GM21717 (cell line): Measurements from ENCODE around the gene CEMIP2.

ENCODE experiments used
- ATAC-seq: cut with Tn5 transposase; IDR thresholded peaks from one replicate; pipeline ENCODE4 v1.9.1; 2021; ENCODE audit warnings: mild to moderate bottlenecking, moderate library complexity; ENCODE audit not compliant: unreplicated experiment

The CEMIP2 gene

DNA sequence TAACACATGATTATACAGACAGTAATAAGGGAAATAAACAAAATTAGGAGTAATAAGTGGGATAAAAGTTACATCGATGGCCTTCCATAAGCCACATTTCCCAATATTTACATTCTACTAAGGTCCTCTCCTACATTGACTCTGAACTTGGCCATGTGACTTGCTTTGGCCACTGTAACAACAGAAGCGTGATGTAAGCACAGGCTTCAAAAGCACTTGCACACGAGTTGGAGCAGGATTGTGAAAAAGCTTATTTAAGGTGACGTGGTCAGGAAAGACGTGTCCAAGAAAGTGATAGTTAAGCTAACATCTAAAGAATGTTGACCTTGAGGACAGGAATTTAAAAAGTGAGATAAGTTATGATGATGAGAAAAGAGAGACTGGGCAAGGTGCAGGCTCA lies 9.8 kb upstream of the CEMIP2 start:
- ATAC-seq = no peak

- ATAC-seq = peak; percentile 48
Measured at GRCh38 chr9:71774920-71775319, 6.6 kb upstream of the CEMIP2 start.

DNA sequence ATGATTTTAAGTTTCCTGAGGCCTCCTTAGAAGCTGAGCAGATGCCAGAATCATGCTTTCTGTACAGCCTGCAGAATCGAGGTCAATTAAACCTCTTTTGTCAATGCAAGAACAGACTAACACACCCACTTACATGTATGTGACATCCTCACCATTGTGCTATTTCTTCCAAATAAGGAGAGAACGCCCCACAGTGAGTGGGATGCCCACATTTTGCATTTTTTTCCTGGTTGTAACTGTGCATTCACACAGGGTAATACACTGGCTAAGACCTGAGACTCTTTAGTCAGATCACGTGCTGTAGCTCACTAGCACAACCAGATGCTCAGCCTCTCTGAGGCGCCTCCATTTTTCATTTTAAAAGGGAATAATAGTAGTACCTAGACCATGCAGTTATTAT lies 4.4 kb upstream of the CEMIP2 start:
- no peak for ATAC-seq

GRCh38 chr9:71770170-71770569 lies 1.9 kb upstream of the CEMIP2 start:
- ATAC-seq = no peak

- peak; percentile 51 for ATAC-seq
Measured at GRCh38 chr9:71769175-71770161, 1.2 kb upstream of the CEMIP2 start.

GRCh38 chr9:71767776-71768321 lies 464 bp downstream of the CEMIP2 start:
- no peak for ATAC-seq

DNA sequence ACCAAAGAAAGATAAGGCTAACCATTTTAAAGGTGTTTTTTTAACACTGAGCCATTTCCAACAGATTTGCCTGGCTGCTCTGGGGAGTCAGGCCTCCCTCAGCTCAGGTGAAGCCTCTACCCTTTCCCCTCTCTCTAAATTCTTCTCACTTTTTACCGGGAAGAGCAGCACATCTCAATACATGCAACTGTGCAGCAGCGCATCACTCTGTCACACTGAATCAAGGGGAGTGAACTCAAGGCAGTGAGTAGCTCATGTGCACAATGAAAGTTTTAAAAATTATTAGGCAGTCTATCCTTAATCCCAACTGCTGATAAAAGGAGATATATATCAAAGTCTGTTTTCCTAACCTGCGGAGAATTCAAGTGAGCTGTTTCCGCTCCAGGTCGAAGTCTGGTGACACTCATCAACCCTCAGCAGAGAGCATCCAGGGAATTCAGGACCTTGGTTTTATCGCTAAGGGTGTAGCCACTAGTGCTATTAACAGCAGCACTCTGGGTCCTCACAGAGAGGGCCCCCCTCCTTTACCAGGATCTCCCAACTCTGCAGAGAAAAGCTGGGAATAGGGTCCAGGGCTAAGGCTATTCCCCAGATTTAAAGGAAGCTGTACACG lies 1.0 kb downstream of the CEMIP2 start:
- no peak for ATAC-seq

DNA sequence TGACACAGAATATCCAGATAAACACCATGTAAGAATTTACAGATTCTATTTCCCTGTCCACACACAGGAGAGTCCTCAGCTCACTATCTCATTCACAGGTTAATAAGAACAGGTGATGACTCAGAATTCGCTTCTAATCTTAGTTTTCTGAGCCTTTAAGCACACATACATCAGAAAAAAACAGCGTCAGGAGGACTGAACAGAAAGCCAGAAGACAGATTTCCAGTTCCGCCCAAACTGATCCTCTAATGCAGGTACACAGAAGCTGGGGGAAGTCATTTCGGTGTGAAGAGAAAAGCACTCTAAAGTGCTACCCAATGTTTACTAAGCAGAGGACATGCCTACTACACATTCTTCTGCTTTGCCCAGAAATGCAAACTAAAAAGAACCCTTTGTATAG lies 1.6 kb downstream of the CEMIP2 start:
- ATAC-seq = no peak

GRCh38 chr9:71765693-71766092 lies 2.6 kb downstream of the CEMIP2 start:
- ATAC-seq = no peak

- ATAC-seq = no peak
Measured at GRCh38 chr9:71764891-71765290, 3.4 kb downstream of the CEMIP2 start.

GRCh38 chr9:71764463-71764862 lies 3.9 kb downstream of the CEMIP2 start:
- no peak for ATAC-seq

DNA sequence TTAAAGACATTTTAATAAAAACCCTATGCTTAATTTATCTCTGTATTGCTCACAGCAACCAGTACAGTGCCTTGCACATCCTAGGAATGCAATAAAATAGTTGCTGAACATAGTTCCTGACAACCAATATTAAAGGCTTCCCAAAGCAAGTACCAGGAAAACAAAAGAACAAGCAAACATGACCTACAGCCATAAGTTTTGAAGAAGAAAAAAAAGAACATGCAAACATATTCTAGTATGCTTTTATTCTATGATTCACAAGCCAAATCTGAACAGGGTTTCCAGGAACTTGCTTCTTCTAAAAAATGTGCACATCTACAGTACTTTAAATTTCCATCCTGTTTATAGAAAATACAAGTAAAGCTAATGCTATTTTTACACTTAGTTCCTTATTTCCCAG lies 4.5 kb downstream of the CEMIP2 start:
- no peak for ATAC-seq

GRCh38 chr9:71762900-71763653 lies 5.2 kb downstream of the CEMIP2 start:
- no peak for ATAC-seq

DNA sequence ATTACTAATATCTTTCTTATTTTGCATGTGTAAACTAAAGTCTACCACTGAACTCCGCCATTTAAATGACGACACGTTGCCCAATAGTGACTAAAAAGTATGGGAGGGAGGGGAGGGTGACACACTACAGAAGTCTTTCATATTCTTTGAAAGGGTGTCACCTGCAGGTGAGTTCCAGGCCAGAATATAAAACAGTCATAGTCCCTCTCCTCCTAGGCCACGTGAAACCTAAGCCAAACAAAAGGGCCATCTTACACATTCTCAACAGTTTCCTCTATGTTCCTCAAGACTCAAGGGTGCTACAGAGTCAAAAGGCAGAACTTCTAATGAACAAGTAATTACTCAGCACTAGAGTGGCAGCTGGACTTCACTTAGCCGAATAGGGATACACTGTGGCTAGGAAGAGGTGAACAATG lies 6.4 kb downstream of the CEMIP2 start:
- no peak for ATAC-seq

DNA sequence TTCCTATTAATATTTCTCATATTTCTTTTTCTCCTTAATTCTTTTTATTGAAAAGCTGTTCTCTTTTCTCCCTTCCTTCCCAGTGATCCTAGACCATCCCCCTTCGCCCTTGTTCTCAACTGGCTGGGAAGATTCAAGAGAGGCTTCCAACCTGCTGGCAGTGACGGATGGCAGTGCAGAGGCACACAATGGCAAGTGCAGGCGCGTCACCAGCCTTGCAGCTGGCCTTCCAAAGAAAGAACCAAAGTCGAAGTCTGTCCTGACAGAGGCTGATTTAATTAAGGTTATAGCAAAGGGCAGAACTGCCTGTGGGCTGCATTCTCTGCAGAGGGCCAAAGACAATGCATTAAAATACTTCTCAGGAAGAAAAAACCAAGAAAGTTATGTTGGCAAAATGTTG lies 7.4 kb downstream of the CEMIP2 start:
- no peak for ATAC-seq

- ATAC-seq = no peak
Measured at GRCh38 chr9:71758785-71759184, 9.5 kb downstream of the CEMIP2 start.

DNA sequence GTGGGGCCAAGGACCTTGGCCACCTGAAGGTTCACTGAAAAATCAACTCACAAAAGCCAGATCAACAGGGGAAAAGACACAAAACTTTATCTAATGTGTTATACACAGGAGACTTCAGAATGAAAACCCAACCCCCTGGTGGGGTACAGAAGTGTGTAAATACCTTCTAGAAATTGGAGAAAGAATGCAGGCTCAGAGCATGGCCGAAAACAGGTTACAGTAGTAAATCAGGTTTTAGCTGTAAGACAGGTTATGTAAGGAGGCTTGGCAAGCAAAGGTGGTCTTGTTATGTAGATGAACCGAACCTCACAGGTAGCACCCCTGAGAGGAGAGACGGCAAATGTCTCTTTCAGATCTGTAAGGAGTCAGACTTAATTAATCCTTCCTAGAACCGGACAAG lies 10.0 kb downstream of the CEMIP2 start:
- ATAC-seq = no peak

DNA sequence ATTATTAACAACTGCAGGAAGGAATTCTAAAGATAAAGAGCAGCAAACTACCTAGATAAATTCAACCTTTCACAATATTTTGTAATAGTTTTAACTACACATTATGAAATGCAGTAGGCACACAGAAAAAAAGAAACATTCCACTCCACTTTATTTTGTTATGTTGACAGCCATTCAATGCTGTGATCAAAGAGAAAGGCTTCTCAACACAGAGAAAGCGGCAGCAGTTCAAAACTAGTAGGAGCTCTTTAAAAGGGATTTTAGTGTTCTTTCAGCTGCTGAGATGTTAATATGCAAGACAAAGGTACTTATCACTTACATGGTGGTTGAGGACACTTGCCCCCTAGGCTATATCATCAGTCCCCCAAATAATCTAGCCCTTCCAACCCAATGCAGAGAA lies 11.6 kb downstream of the CEMIP2 start:
- no peak for ATAC-seq

DNA sequence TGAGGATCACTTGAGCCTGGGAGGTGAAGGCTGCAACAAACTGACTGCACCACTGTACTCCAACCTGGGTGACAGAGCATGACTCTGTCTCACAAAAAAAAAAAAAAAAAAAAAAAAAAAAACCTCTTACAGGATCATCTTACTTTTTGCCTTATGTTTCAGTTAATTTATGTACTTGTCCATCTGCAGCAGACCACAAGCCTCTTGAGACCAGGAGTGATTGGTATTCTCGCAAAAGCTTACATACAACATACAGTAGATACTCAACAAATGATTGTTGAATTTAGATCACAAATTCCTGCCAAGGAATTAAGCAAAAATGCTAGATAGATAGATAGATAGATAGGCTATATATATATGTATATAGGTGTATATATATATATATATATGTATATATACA lies 12.4 kb downstream of the CEMIP2 start:
- ATAC-seq = no peak

- ATAC-seq = no peak
Measured at GRCh38 chr9:71755230-71755629, 13.1 kb downstream of the CEMIP2 start.

- no peak for ATAC-seq
Measured at GRCh38 chr9:71754151-71754550, 14.2 kb downstream of the CEMIP2 start.
